ENCODE results near the gene ERCC8.
"Not testable (repeated sequence)": the region's sequence is repeated elsewhere in the genome, so short reads cannot be mapped to it uniquely, and the experiment has no call there.

Gene ERCC8

GRCh38 chr5:60903356-60903755 is 41.5 kb downstream of the ERCC8 start:
- no peak for DNase-seq

- no peak for DNase-seq
Observed at GRCh38 chr5:60896991-60897390, 47.9 kb downstream of the ERCC8 start.

- DNase-seq: no peak
Observed at GRCh38 chr5:60893521-60893920, 51.3 kb downstream of the ERCC8 start.

- no peak for DNase-seq
Observed at GRCh38 chr5:60891667-60892066, 53.2 kb downstream of the ERCC8 start.

GRCh38 chr5:60888359-60889061 is 56.4 kb downstream of the ERCC8 start:
- no peak for DNase-seq

GRCh38 chr5:60887746-60888145 is 57.1 kb downstream of the ERCC8 start:
- no peak for DNase-seq

- no peak for DNase-seq
Observed at GRCh38 chr5:60887096-60887495, 57.8 kb downstream of the ERCC8 start.

- no peak for DNase-seq
Observed at GRCh38 chr5:60886158-60886557, 58.7 kb downstream of the ERCC8 start.

- DNase-seq: peak; percentile 70
Observed at GRCh38 chr5:60883229-60883628, 61.6 kb downstream of the ERCC8 start.

GRCh38 chr5:60872892-60873291 is 72.0 kb downstream of the ERCC8 start:
- DNase-seq: no peak

GRCh38 chr5:60870857-60871256 is 74.0 kb downstream of the ERCC8 start:
- no peak for DNase-seq

- DNase-seq: not testable (repeated sequence)
Observed at GRCh38 chr5:60860572-60860971, 84.3 kb downstream of the ERCC8 start.

- no peak for DNase-seq
Observed at GRCh38 chr5:60856066-60856465, 88.8 kb downstream of the ERCC8 start.

GRCh38 chr5:60852940-60853339 is 91.9 kb downstream of the ERCC8 start:
- DNase-seq: peak; percentile 43

- no peak for DNase-seq
Observed at GRCh38 chr5:60852317-60852716, 92.6 kb downstream of the ERCC8 start.

- DNase-seq: no peak
Observed at GRCh38 chr5:60851626-60852025, 93.2 kb downstream of the ERCC8 start.

- no peak for DNase-seq
Observed at GRCh38 chr5:60846298-60846697, 98.6 kb downstream of the ERCC8 start.

GRCh38 chr5:60843936-60844905 is 100.6 kb downstream of the ERCC8 start, which contains the start of gene ELOVL7:
TSS of gene ELOVL7 (minus strand) at chr5:60844269. CDS start at chr5:60787397, 56,872 bp downstream.
- peak; percentile 87 for DNase-seq

- DNase-seq: peak; percentile 70
Observed at GRCh38 chr5:60843386-60843935, 101.4 kb downstream of the ERCC8 start.

- no peak for DNase-seq
Observed at GRCh38 chr5:60842871-60843385, 101.9 kb downstream of the ERCC8 start.

GRCh38 chr5:60841361-60841760 is 103.5 kb downstream of the ERCC8 start:
- no peak for DNase-seq

GRCh38 chr5:60836131-60836530 is 108.7 kb downstream of the ERCC8 start:
- no peak for DNase-seq

- no peak for DNase-seq
Observed at GRCh38 chr5:60835554-60835953, 109.3 kb downstream of the ERCC8 start.
